ENCODE data around the gene THAP9. TPM values are rescaled to one million over a fixed set of nuclear protein-coding genes. Genes with fewer than 3 reads are reported as not detected.
"Not testable (repeated sequence)": the region's sequence is repeated elsewhere in the genome, so short reads cannot be mapped to it uniquely, and the experiment has no call there.

Gene THAP9
- total RNA-seq, 1 donor from 2014 or later: 2.7 TPM

DNA sequence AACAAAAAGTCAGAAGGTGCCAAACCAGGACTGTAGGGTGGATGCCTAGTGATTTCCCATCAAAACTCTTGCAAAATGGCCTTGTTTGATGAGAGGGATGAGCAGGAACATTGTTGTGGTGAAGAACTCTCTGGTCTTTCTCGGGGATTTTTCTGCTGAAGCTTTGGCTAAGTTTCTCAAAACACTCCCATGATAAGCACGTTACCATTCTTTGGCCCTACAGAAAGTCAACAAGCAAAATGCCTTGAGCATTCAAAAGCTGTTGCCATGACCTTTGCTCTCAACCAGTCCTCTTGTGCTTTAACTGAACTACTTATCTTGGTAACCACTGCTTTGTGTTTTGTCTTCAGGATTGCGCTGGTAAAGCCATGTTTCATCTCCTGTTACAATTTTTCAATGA, 6.6 kb upstream of the THAP9 start:
- intact Hi-C loops (cut with micrococcal nuclease): no loop called here

DNA sequence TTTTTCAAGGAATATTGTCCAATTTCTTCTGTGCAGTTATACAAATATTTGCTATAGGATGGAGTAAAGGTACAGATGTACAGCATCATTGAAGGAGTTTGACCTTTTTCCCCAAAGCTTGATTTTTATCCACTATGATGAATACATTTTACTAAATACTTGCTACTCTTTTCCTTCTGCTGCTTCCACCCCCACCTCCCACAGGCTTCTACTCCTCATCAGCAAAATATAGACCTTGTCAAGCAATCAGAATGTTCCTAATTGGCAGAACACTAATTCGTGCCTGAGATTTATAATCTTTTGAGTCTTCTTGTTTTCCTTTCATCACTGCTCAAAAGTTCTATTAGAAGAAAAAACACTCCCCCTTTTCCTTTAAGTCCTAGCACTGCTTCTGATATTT, 3.8 kb upstream of the THAP9 start:
- intact Hi-C loops (cut with micrococcal nuclease): no loop called here

DNA sequence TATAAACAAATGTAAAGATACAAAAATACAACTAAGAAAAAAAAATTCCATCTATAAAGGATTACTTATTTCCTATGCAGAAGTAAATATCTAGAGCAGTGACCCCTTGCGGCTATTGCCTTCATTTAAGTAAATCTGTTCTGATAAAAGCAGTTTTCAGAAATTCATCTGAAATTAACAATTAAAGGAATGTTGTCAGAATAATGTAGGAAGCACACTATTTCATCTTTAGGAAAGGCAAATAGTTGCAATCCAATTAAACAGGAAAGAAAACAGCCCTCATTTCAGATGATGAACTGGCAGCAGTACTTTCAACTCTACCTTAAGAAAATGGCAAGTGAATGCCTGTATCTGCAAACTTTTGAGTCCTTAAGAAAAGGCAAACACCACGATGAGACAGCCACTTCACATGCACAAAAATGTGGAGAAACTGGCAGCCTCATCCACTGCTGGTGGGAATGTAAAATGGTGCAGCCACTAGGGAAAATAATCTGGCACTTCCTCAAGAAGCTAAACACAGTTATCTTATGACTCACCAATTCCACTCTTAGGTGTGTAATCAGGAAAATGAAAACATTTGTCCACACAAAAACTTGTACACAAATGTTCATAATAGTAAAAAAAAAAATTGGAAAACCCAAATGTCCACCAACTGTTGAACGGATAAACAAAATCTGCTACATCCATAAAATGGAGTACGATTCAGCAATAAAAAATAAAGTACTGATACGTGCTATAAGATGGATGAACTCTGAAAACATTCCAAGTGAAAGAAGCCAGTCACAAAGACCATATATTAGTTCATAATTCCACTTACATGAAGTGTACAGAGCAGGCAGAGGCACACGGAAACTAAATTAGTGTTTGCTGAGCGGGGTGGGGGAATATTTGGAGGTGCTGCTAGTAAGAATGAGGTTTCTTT, 2.0 kb upstream of the THAP9 start:
- intact Hi-C loops (cut with micrococcal nuclease): loop anchor here (1.0 kb wide), 1 partner anchor 46 kb away; no protein-coding TSS in a partner anchor

DNA sequence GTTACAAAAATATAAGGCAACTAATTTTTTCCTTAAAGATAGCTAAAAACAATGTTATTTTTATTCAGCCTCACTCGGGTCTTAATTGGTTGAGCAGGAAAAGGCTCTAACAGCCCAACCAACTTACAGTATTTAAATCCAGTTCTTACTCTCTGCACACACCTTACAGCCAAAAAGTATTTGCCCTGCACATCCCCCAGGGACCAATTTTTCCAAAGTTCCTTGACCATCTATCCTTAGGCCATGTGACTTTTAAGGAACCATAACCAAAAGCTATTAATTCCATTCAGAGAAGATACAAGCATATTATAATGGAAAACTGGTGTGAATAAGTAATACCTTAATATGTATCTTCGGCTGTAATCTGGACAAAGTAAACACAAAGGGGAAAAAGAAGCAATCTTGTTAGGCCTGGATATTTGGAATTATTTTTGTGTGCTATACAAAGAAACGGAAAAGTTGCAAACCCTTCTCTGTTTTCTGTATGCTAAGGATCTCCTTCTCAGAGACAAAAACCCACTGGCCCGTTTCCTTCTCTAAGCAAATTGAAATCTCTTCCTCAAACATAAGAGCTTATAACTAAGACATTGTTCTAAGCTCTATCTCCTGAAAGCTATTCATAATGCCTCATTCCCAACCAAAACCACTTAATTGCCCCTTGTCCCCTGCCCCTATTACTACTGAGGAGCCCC, 1.0 kb upstream of the THAP9 start:
- intact Hi-C loops (cut with micrococcal nuclease): loop anchor here (1.0 to 5.0 kb wide), 12 partner anchors 8 to 612 kb away; partner anchors contain the start of genes ABRAXAS1, COPS4, COQ2 and LIN54

DNA sequence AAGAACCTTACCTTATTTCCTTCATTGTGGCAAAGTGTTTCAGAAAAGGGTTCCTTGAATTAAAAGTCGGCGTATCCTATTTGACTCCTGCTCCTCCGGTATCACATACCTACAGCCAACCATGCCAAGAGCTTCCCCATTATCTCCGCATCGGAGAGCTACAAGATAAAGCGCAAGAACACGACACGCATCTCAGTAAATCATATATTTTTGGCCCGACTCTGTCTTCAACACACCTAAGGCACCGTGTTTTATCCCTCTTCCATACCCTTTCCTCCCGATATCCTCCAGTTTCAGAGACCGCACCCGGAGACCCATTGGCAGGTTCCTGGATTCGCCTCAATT, 497 bp upstream of the THAP9 start:
- intact Hi-C loops (cut with micrococcal nuclease): loop anchor here (1.0 to 5.0 kb wide), 12 partner anchors 9 to 613 kb away; partner anchors contain the start of genes ABRAXAS1, COPS4, COQ2 and LIN54

DNA sequence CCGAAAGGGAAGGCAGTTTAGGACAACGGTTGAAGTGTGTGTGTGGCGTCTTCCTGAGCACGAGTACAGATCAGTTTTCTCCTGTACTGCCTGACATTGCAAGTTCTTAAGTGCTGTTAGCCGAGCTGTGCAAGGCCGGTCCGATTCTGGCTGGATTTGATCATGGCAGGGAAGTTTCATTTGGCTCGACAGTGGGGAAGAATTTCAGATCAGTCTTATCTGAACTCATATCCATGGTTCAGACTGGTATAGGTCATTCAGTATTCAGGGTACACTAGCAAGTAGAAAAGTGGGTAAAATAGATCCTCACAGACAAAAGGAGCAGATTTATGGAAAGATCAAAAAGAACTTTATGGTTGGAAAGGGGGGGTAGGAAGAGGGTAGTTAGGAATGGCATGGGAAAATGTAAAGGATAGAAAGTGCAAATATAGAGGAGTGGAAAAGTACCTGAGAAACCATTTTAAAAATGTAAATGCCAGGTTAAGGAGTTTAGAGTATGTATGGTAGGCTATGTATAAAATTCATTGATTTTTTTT, 716 bp downstream of the THAP9 start:
- intact Hi-C loops (cut with micrococcal nuclease): loop anchor here (1.0 to 5.0 kb wide), 6 partner anchors 316 to 614 kb away; partner anchors contain the start of genes ABRAXAS1, COQ2 and HELQ

DNA sequence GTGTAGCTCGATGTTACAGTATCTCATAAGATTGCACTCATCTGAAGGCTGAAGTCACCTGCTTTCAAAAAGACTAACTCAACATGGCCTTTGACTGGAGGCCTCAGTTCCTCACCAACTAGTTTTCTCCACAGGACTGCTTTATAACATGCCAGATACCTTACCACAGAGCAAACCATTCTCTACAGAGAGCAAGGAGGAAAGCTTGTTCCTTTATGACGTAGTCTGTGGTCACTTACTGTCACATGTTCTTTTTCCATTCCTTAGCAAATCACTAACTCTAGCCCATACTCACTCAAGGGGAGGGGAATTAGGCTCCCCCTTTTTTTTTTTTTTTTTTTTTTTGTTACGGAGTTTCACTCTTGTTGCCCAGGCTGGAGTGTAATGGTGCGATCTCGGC, 3.2 kb downstream of the THAP9 start:
- intact Hi-C loops (cut with micrococcal nuclease): loop anchor here (2.0 to 5.0 kb wide), 4 partner anchors 13 to 616 kb away; partner anchors contain the start of gene SEC31A

DNA sequence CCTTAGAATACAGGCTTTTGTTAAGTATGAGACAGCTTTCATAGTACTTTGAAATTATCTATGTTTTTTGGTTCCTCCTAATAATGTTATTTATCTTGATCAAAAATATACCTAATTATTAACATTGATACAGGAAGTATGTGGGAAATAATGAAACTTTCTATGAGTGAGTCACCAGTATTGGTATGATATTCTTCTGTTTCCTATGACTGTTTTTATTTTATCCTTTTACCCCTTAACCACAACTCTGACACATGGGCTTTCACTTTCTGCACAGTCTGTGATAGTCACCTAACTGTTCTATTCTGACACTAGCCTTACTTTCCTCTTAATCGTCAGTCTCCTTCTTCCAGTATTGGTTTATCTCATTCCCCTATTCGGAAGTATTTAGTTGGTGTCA, 4.7 kb downstream of the THAP9 start:
- intact Hi-C loops (cut with micrococcal nuclease): loop anchor here (2.0 kb wide), 1 partner anchor 14 kb away; the partner anchor contains the start of gene SEC31A

DNA sequence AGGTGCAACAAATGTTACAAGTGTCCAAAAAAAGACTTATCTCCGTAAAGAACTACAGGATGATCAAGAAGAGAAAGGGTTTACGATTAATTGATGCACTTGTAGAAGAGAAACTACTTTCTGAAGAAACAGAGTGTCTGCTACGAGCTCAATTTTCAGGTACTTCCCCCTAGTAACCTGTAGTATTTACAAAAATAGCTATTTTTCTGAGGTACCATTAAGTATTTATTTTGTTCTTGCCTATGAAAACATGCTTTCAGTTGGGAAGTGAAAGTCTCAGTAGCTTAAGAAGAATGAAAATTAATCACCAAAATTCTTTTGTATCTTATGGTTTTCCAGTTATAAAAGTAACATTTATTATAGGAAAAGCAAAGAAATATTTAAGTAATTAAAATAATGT, 5.9 kb downstream of the THAP9 start:
- intact Hi-C loops (cut with micrococcal nuclease): no loop called here

DNA sequence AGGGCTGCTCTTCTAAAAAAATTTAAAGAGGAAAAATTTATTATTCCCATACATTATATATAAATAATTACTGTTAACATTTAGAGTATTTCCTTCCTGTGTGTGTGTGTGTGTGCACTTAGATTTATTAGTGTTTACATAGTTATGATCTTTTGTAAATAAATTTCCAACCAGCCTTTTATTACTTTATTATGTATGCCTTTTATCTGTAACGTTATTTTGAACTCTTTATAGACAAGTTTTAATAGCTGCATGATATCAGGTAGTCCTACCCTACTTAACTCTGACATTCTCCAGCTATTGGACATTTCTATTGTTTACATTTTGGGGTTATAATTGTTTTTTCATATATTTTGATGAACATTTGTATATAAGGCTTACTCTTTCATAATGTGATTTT, 8.8 kb downstream of the THAP9 start:
- intact Hi-C loops (cut with micrococcal nuclease): no loop called here

DNA sequence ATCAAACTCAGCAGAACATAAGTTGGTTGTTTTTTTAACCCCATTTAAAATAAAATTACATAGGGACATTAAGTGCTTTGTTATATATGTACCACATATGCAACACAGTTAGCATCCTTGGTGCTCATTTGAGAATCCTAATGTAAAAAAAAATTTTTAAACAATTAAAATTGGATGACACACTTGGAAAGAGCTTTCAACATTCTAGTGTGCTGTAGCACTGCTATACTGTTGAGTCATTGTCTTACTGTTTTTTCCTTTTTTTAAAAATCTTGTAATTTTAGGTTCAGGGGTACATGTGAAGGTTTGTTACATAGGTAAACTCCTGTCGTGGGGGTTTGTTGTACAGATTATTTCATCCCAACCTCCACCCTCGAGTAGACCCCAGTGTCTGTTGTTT, 12.8 kb downstream of the THAP9 start:
- intact Hi-C loops (cut with micrococcal nuclease): no loop called here

DNA sequence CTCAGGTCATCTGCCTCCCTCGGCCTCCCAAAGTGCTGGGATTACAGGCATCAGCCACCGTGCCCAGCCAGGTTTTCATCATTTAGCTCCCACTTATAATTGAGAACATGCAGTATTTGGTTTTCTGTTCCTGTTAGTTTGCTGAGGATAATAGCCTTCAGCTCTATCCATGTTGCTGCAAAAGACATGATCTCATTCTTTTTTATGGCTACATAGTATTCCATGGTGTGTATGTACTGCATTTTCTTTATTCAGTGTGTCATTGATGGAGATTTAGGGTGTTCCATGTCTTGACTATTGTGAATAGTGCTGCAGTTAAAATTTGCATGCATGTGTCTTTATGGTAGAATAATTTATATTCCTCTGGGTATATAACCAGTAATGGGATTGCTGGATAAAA, 13.4 kb downstream of the THAP9 start:
- intact Hi-C loops (cut with micrococcal nuclease): not testable (repeated sequence)

DNA sequence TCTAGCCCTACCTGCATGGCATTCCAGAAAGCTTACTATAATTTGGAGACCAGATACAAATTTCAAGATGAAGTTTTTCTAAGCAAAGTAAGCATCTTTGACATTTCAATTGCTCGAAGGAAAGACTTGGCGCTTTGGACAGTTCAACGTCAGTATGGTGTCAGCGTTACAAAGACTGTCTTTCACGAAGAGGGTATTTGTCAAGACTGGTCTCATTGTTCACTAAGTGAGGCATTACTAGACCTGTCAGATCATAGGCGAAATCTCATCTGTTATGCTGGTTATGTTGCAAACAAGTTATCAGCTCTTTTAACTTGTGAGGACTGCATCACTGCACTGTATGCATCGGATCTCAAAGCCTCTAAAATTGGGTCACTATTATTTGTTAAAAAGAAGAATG, 17.6 kb downstream of the THAP9 start:
- intact Hi-C loops (cut with micrococcal nuclease): no loop called here

DNA sequence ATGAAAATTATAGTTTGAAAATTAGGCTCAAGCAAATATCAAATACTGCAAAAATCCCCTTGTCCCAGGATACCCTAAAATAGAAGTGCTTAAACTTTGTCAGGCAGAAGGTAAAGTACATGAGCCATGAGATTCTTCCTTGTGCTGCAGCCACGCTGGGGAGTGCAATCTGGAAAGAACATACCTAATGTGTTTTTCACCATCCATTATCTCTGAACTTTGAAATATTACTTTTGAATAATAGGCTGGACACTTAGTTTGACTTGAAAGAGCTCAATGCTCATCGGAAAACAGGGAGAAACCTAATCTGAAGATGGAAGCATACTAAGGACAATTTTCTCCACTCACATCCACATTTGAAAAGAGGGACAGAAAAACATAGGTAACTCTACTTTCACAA, 18.9 kb downstream of the THAP9 start:
- intact Hi-C loops (cut with micrococcal nuclease): no loop called here

DNA sequence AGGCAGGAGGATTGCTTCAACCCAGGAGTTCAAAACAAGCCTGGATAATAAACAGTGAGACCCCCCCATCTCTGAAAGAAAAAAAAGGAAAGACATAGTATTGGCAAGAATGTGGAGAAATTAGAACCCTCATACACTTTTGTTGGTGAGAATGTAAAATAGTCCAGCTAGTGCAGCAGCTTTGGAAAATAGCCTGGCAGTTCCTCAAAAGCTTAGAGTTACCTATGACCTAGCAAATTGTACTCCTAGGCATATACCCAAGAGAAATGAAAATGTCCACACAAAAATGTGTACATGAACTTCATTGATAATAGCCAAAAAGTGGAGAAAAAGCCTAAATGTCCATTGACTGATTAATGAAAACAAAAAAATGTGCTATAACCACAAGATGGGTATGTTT, 21.3 kb downstream of the THAP9 start:
- intact Hi-C loops (cut with micrococcal nuclease): no loop called here

DNA sequence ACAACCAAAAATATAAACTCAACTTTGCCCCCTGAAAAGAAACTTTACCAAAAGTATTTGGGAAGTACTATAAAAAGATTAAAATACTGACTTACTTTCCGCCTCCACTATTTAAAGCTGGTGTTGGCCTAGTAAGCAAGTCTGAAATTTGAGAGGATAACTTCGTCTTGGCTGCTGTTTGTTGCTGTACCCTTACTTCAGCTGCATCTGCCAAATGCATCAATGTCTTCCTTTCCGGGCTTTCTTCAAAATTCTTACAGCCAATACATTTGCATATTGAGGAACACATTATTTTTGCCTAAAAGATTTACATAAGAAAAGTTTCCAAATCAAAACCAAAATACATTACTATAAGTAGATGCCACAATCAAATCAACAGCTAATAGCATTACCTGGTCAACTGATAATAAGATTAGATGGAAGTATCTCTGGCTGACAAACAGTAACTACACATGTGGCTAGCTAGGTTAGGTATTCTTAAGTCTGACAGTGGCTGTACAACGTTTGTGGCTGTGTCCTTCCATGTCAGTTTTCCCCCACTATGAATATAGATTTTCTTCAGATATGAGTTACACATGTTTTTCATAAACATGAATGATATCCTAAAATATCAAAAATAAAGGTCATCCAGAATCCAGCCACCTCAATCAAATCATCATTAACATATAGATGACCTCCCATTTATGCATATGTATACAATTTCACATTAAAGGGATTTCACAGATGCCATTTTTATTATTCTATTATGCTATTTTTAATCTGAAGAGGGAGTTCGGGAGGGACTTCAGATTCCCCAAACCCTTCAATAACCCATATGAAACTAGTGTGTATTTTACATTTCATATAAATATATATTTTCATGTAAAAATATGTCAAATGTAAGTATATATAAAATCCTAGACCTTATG, 30.6 kb downstream of the THAP9 start:
- intact Hi-C loops (cut with micrococcal nuclease): no loop called here

DNA sequence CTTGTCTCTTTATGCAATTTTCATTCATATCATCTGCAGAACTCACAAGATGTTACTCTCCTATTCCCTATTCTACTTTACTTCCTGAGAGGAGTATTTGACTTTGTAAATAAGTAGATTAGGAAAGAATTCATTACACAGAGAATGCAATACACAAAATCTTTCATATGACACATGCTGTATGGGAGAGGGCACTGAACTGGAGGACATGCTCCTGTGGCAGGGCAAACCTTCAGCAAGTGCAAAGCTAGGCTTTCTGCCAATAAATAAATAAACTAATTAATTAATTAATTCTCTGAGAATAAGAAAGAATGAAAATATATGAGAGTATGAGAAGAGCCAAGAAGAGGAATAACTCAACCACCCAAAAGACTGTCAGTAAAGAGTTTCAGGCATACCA, 33.9 kb downstream of the THAP9 start:
- intact Hi-C loops (cut with micrococcal nuclease): no loop called here

DNA sequence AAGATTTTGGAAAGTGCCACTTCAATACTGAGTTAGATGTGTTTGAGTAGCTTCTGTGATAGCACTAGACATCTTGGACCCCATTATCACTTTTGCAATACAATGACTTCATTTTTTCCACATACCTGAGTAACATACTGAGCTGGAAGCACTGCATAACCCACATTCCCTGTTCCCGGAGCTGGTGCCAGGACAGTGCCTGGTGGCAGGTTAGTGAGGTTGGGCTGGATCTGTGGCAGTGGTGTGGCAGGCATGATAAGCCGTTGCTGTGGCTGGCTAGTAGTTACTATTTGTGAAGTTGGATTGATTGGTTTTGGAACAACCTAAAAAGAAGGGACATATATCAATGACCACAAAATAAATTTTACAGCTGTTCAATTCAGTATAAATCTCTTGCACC, 38.9 kb downstream of the THAP9 start:
- intact Hi-C loops (cut with micrococcal nuclease): no loop called here

DNA sequence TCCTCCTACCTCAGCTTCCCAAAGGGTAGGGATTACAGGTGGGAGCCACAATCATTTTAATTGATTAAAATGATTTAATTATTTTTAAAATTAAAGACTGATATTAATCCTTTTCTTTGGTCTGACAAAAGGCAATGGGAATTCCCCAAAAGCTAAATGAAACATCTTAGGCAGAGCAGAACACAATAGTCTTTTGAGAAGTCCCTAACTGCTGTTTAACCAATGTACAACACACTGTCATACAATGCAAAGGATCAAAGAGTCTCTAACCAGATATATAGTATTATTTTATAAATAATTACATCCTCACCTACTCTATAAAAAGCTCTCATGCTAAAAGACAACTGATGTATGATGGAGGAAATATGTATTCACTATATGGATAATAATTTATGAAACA, 47.0 kb downstream of the THAP9 start:
- intact Hi-C loops (cut with micrococcal nuclease): no loop called here

DNA sequence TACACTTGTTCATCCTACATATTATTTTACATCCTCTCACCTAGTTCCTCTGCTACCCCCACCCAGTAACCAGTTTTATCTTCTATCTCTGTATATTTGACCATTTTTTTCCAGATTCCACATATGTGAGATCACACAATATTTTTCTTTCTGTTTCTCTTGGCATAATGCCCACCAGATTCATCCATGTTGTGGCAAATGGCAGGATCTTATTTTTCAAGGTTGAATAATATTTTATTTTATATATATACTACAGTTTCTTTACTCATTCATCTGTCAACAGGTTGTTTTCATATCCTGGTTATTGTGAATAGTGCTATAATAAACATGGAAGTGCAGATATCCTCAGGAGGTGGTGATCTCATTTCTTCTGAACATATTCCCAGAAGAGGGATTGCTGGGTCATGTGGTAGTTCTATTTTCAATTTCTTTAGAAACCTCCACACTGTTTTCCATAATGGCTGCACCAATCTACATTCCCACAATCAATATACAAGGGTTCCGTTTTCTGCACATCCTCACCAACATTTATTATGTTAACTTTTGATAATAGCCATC, 48.2 kb downstream of the THAP9 start:
- intact Hi-C loops (cut with micrococcal nuclease): no loop called here

DNA sequence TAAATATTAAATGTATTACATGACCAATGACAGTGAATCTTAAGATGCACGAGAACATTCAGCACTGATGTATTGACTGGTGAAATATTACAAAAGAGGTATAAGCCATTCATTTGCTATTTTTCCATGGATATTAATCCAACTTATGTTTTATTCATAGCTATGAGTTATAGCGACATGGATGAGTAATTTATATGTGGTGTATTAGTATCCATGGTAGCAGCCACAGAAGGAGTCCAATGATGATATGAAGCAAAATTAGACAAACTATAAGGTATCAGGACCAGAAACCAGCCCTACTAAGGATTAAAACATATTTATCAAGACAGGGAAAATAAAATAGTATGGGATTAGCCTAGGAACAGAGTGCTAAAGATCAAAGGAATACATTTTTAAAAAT, 50.7 kb downstream of the THAP9 start:
- intact Hi-C loops (cut with micrococcal nuclease): no loop called here
